Heart right ventricle (tissue), 16 donors: ENCODE results near the gene OR2H2. TPM values are rescaled to one million over a fixed set of nuclear protein-coding genes. Genes with fewer than 3 reads are reported as not detected.

Source experiments
- ATAC-seq, 8 donors: fragments of 200-7000 bp; cut with Tn5 transposase; one replicate each; pipeline ENCODE4 v1.9.1; 2020; ENCODE audit warnings: mild to moderate bottlenecking in 8 of 8, moderate library complexity in 8 of 8, moderate number of reproducible peaks in 1 of 8
- DNase-seq, 2 donors: peaks; one replicate each; pipeline ENCODE4 v3.0.0-alpha.2; 2020
- H3K27ac ChIP-seq, 10 donors: fragments of 200-600 bp; sonication (generic) in 2 of 10; one replicate each; pipeline versions ENCODE4 v1.5.0 to v1.8.0; 2020 to 2022; ENCODE audit warnings: mild to moderate bottlenecking in 3 of 10
- H3K27me3 ChIP-seq, 7 donors: fragments of 200-600 bp; one replicate each; pipeline ENCODE4 v1.8.0; 2021 to 2022; ENCODE audit warnings: mild to moderate bottlenecking in 2 of 7
- H3K36me3 ChIP-seq, 9 donors: fragments of 200-600 bp; sonication (generic) in 1 of 9; one replicate each; pipeline versions ENCODE4 v1.5.0 to v1.8.0; 2020 to 2022; ENCODE audit warnings: mild to moderate bottlenecking in 2 of 9
- H3K4me1 ChIP-seq, 9 donors: fragments of 200-600 bp; sonication (generic) in 1 of 9; one replicate each; pipeline versions ENCODE4 v1.5.0 to v1.8.0; 2020 to 2022; ENCODE audit warnings: mild to moderate bottlenecking in 4 of 9
- H3K4me3 ChIP-seq, 10 donors: fragments of 200-600 bp; sonication (generic) in 2 of 10; one replicate each; pipeline versions ENCODE4 v1.5.0 to v1.8.0; 2020 to 2022; ENCODE audit warnings: mild to moderate bottlenecking in 7 of 10, moderate library complexity in 2 of 10
- H3K9me3 ChIP-seq, 11 donors: fragments of 200-600 bp in 10 of 11; sonication (generic) in 2 of 11; one replicate each; pipeline versions ENCODE4 v1.5.0 to v1.8.0; 2013 to 2022; ENCODE audit warnings: mild to moderate bottlenecking in 2 of 11, control low read depth in 1 of 11, moderate library complexity in 1 of 11
- CTCF ChIP-seq, 9 donors: fragments of 200-600 bp; sonication (generic) in 2 of 9; IDR thresholded peaks; one replicate each; pipeline versions ENCODE4 v1.5.0 to v1.8.0; 2021 to 2022; ENCODE audit warnings: antibody characterized with exemption in 9 of 9, mild to moderate bottlenecking in 5 of 9, moderate library complexity in 1 of 9
- WGBS, 2 donors: extraction: QIAGEN DNeasy Blood & Tissue Kit; methylation state at CpG; one replicate each; pipeline ENCODE4 v1.1.7; 2013; ENCODE audit warnings: inconsistent platforms in 1 of 2; 5-methylcytosine and 5-hydroxymethylcytosine counted together
- intact Hi-C, 10 donors: fragments of 100-400 bp; cut with DNase I; formaldehyde crosslinking; loops; one replicate each; pipeline versions ENCODE4 v1.11.1 to v1.14.2; 2022
- polyA plus RNA-seq, 2 donors: library from polyadenylated mRNA; stranded (reverse); fragments of 200-250 nt; gene quantifications; one replicate each; pipeline ENCODE4 v1.2.3, GENCODE V29; 2013
- total RNA-seq, 10 donors: library from RNA; stranded (reverse); fragmentation: NEBNext Ultra II Directional in 3 of 10; extraction: Animal tissue kit (Norgen Biotek cat#: 25700) in 3 of 10; gene quantifications; one replicate each; pipeline versions ENCODE4 v1.2.1 to v1.2.4, GENCODE V29; 2021 to 2023
- donor health status: Arrhythmogenic right ventricular cardiomyopathy.
- donor health status: ischemic (EF 13 %, LVEDD 7.1; RV severe dilation, severe dysfunction).
- donor health status: healthy with polysubstance abuse.
- donor health status: DM: no; HTN: yes; CAD: no.
- donor health status: DM: no; HTN: no; CAD: no.
- donor health status: ischemic (EF 25% LVEDD 6.9; RV normal size, moderate dysfunction).
- donor health status: ischemic (EF 25% LVEDD 5.7; RV mildly dilated, moderate dysfunction).
- donor health status: healthy.
- donor health status: DM: yes; HTN: yes; CAD: no.
- donor health status: Ischemic cardiomyopathy.
- donor health status: ischemic (EF 35%, LVEDD 5.7; RV mildly dilated, moderate dysfunction).
- donor health status: nonischemic (EF 11% LVEDD 7.7; RV severe dilation, severe dysfunction).
- donor health status: DM: yes; HTN: yes; CAD: no.
- donor health status: PGD.
- donor health status: ischemic (EF 29% LVEDD 5.4; RV normal size, mild dysfunction).
- donor health status: nonischemic (EF 23%, LVEDD 6.1; RV moderate dilation, normal function).

The OR2H2 gene
- total and polyA plus RNA-seq, 12 donors = not detected

GRCh38 chr6:29564875-29565274, 20.0 kb upstream of the OR2H2 start:
- Histone ChIP-seq H3K27me3 (peaks cover 0 to 79% (median 42%) of the 10 kb centered on the region in 7 donors), H3K27ac (no peak overlapping the region), H3K4me3 (no peak overlapping the region), H3K36me3 (no peaks in the 10 kb centered on the region), H3K9me3 (no peaks in the 10 kb centered on the region), H3K4me1 (peaks cover 0 to 5% (median 0%) of the 10 kb centered on the region in 9 donors)
- DNase-seq = no peak
- intact Hi-C loops = no loop called here
- no peak for ATAC-seq
- TF ChIP-seq CTCF (IDR thresholded peaks at IDR 0.05) = no peak

- Histone ChIP-seq H3K36me3 (no peaks in the 10 kb centered on the region), H3K27ac (no peak overlapping the region), H3K4me1 (no peaks in the 10 kb centered on the region), H3K27me3 (peaks cover 0 to 80% (median 47%) of the 10 kb centered on the region in 7 donors), H3K4me3 (no peak overlapping the region), H3K9me3 (no peaks in the 10 kb centered on the region)
- no peak for TF ChIP-seq CTCF (IDR thresholded peaks at IDR 0.05)
- DNase-seq (no peak), ATAC-seq (no peak)
- intact Hi-C loops = no loop called here
- 73 to 82% methylated on average over 5 of the region's 5 CpGs for WGBS, 2 donors
Observed at GRCh38 chr6:29566856-29567255, 18.1 kb upstream of the OR2H2 start.

GRCh38 chr6:29567541-29567940, 17.4 kb upstream of the OR2H2 start:
- TF ChIP-seq CTCF (IDR thresholded peaks at IDR 0.05) = no peak
- no peak for ATAC-seq
- Histone ChIP-seq H3K27me3 (peaks cover 0 to 80% (median 51%) of the 10 kb centered on the region in 7 donors), H3K4me1 (no peaks in the 10 kb centered on the region), H3K27ac (no peak overlapping the region), H3K4me3 (no peak overlapping the region), H3K9me3 (no peaks in the 10 kb centered on the region), H3K36me3 (no peaks in the 10 kb centered on the region)
- intact Hi-C loops = no loop called here
- WGBS, 2 donors = 68 to 73% methylated on average over 2 of the region's 2 CpGs
- DNase-seq = no peak

GRCh38 chr6:29567991-29568390, 16.9 kb upstream of the OR2H2 start:
- ATAC-seq = no peak
- Histone ChIP-seq H3K27me3 (peaks cover 0 to 81% (median 51%) of the 10 kb centered on the region in 7 donors), H3K9me3 (no peaks in the 10 kb centered on the region), H3K4me3 (no peak overlapping the region), H3K36me3 (no peaks in the 10 kb centered on the region), H3K4me1 (no peaks in the 10 kb centered on the region), H3K27ac (no peak overlapping the region)
- intact Hi-C loops = no loop called here
- TF ChIP-seq CTCF (IDR thresholded peaks at IDR 0.05) = no peak
- DNase-seq = no peak
- 57 to 70% methylated on average over 5 of the region's 5 CpGs for WGBS, 2 donors

- no peak overlapping the region for H3K4me3 ChIP-seq
- no peak for ATAC-seq
- no peaks in the 10 kb centered on the region for H3K4me1 ChIP-seq
- peaks cover 0 to 51% (median 40%) of the 10 kb centered on the region in 7 donors for H3K27me3 ChIP-seq
- H3K36me3 ChIP-seq = no peaks in the 10 kb centered on the region
- DNase-seq = no peak
- intact Hi-C loops = no loop called here
- TF ChIP-seq CTCF (IDR thresholded peaks at IDR 0.05) = no peak
- no peaks in the 10 kb centered on the region for H3K9me3 ChIP-seq
- H3K27ac ChIP-seq = no peak overlapping the region
Observed at GRCh38 chr6:29576056-29576455, 8.9 kb upstream of the OR2H2 start.
